Pons (tissue), 1 donor: ENCODE data around the gene NALCN.

Experiments
- DNase-seq: peaks from one replicate; pipeline ENCODE4 v3.0.0-alpha.2; 2016; ENCODE audit warnings: low spot score

NALCN gene

GRCh38 chr13:101415358-101416174, 742 bp downstream of the NALCN start:
- peak; percentile 42 for DNase-seq

GRCh38 chr13:101412076-101412475, 4.2 kb downstream of the NALCN start:
- peak; percentile 35 for DNase-seq

- DNase-seq: no peak
Observed at GRCh38 chr13:101408992-101409656, 7.2 kb downstream of the NALCN start.

- DNase-seq: no peak
Observed at GRCh38 chr13:101408154-101408553, 8.2 kb downstream of the NALCN start.

GRCh38 chr13:101406791-101407190, 9.5 kb downstream of the NALCN start:
- no peak for DNase-seq

GRCh38 chr13:101401196-101401595, 15.1 kb downstream of the NALCN start:
- DNase-seq: no peak

- no peak for DNase-seq
Observed at GRCh38 chr13:101399365-101399764, 16.9 kb downstream of the NALCN start.

- no peak for DNase-seq
Observed at GRCh38 chr13:101398920-101399319, 17.4 kb downstream of the NALCN start.

GRCh38 chr13:101398191-101398590, 18.1 kb downstream of the NALCN start:
- DNase-seq: no peak

GRCh38 chr13:101397742-101398141, 18.6 kb downstream of the NALCN start:
- DNase-seq: no peak

GRCh38 chr13:101394605-101395004, 21.7 kb downstream of the NALCN start:
- no peak for DNase-seq

GRCh38 chr13:101393140-101393539, 23.2 kb downstream of the NALCN start:
- DNase-seq: no peak

GRCh38 chr13:101390461-101390860, 25.8 kb downstream of the NALCN start:
- DNase-seq: no peak

- DNase-seq: no peak
Observed at GRCh38 chr13:101384929-101385328, 31.4 kb downstream of the NALCN start.

- no peak for DNase-seq
Observed at GRCh38 chr13:101383595-101383994, 32.7 kb downstream of the NALCN start.

GRCh38 chr13:101382701-101383100, 33.6 kb downstream of the NALCN start:
- DNase-seq: no peak

GRCh38 chr13:101382086-101382485, 34.2 kb downstream of the NALCN start:
- DNase-seq: no peak

GRCh38 chr13:101360525-101360924, 55.8 kb downstream of the NALCN start:
- DNase-seq: no peak

GRCh38 chr13:101354895-101355294, 61.4 kb downstream of the NALCN start:
- no peak for DNase-seq

- DNase-seq: no peak
Observed at GRCh38 chr13:101346942-101347728, 69.2 kb downstream of the NALCN start.

GRCh38 chr13:101346161-101346560, 70.1 kb downstream of the NALCN start:
- DNase-seq: no peak

GRCh38 chr13:101343128-101343787, 73.0 kb downstream of the NALCN start:
- no peak for DNase-seq
